NCI-H2171 treated with DMSO at 0.1 percent for 48 hours (cell line): ENCODE results near the gene STUM.

Source experiments
- DNase-seq: peaks from one replicate; lab custom pipeline; 2025; lab: John Stamatoyannopoulos, UW

Gene STUM

DNA sequence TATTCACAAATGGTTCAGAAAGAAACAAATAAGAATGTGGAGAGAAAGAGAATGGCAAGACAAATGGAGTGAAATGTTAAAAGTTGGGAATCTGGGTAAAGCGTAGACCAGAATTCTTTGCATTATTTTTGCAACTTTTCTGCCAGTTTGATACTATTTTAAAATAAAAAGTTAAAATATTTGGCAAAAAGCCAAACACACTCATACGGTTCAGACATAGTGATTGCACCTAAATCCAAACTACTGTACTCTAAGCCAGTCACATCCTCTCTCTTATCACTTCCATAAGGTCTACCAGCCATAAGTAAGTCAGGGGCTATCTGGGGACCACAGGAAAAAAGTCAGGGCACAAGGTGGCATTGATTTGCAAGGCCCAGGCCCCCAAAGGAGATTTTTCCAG is 14.4 kb downstream of the STUM start:
- DNase-seq = no peak

DNA sequence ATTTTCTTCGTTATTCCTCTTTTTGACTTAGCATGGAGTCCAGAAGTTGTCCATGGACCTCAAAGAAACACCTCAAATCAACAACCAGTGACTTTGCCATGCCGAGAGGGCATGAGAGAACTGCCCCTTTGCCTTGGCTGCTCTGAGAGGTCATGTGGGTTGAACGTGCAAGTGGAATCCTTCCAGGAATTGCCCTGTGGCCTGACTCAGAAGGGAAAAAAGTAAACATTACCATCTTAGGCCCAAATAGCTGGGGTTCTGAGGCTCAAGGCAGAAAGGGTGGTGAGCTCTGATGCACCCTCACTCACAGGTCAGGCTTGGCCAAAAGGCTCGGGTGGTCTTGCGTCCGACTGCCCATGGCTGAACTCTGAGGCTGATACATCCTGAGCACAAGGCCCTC is 15.1 kb downstream of the STUM start:
- no peak for DNase-seq

DNA sequence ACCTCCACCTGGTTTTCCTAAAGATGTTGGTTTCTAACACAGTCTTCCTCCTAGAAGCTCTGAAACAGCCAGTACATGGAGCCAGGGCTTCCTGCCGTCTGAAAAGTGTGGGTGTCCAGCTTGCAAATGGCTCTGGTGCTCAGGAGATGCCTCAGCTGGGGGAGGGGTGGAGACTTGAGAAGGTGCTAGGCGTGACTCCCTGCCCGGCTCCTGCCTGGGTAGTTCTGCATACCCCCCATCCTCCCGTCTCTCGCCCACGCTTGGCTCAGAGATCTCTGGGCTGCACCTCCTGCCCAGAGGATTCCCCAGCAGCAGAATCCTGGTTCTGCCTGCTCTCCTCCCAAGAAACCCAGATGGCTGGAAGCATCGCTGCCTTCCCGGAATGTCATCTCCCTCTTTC is 16.9 kb downstream of the STUM start:
- no peak for DNase-seq

GRCh38 chr1:226566234-226566633 is 17.7 kb downstream of the STUM start:
- no peak for DNase-seq

- DNase-seq = no peak
Measured at GRCh38 chr1:226566760-226567159, 18.2 kb downstream of the STUM start.

GRCh38 chr1:226568077-226568831 is 19.7 kb downstream of the STUM start:
- no peak for DNase-seq

- no peak for DNase-seq
Measured at GRCh38 chr1:226568975-226569741, 20.6 kb downstream of the STUM start.

- peak; percentile 16 for DNase-seq
Measured at GRCh38 chr1:226569879-226570547, 21.4 kb downstream of the STUM start.

- no peak for DNase-seq
Measured at GRCh38 chr1:226571893-226572292, 23.3 kb downstream of the STUM start.

GRCh38 chr1:226572325-226572726 is 23.8 kb downstream of the STUM start:
- no peak for DNase-seq

DNA sequence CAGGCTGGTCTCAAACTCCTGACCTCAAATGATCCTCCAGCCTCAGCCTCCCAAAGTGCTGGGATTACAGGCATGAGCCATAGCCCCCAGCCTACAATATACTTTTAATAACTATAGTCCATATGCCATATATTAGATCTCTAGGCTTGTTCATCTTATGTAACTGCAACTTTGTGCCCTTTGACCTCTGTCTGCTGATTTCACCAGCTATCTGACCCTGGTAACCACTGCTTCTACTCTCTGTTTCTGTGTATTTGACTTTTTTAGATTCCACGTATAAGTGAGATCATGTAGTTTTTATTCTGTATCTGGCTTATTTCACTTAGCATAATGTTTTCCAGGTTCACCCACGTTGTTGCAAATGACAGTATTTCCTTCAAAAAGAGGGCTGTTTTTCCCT is 25.5 kb downstream of the STUM start:
- DNase-seq = no peak

- no peak for DNase-seq
Measured at GRCh38 chr1:226574591-226575435, 26.2 kb downstream of the STUM start.

- DNase-seq = no peak
Measured at GRCh38 chr1:226575436-226575720, 26.8 kb downstream of the STUM start.

- DNase-seq = peak; percentile 45
Measured at GRCh38 chr1:226575739-226576378, 27.3 kb downstream of the STUM start.

- no peak for DNase-seq
Measured at GRCh38 chr1:226576601-226577000, 28.0 kb downstream of the STUM start.

- no peak for DNase-seq
Measured at GRCh38 chr1:226577401-226578180, 29.0 kb downstream of the STUM start.

DNA sequence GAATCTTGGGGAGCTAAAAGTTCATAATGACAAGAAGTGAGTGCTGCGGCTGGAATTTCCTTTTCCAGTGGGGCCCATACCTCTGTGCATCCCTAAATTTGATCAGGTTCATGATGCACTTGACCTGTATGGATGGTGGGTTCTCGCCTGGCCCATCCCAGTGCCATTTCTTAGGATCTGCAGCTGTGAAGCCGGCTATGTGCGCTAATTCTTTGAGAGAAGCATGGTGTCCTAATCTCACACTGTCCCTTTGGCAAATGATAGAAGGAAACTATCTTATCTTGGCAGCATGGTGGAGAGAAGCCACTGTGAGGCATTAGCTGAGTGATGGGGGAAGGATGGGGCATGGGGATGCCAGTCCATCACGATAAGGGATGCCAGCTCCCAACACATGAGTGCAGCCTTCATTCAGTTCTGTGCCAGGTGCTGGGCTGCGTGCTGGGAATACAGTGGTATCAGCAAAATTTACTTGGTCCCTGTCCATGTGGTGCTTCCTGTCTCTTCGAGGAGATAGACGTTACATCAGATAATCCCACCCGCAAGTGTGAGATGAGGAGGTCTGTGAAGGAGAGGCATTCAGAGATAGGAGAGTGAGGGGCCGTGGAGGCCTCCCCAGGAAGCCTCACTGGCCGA is 30.5 kb downstream of the STUM start:
- DNase-seq = no peak

GRCh38 chr1:226579781-226580323 is 31.3 kb downstream of the STUM start:
- no peak for DNase-seq

- DNase-seq = no peak
Measured at GRCh38 chr1:226580625-226581270, 32.2 kb downstream of the STUM start.
